Measurements from ENCODE around the gene RRBP1. TPM values are rescaled to one million over a fixed set of nuclear protein-coding genes. Genes with fewer than 3 reads are reported as not detected.
A peak's percentile ranks its signal among the peaks of the same experiment; 100 is the strongest.

RRBP1 gene
- total RNA-seq, 6 experiments from 2014 or later: 273 to 331 (median 317) TPM

- DNase-seq: no peak
- H3K4me3 Mint-ChIP-seq: peak overlapping the region; percentile 30; the same call in 1 of the 2 replicates
- no peak for TF ChIP-seq CTCF (IDR thresholded peaks at IDR 0.05)
- H3K27me3 Mint-ChIP-seq (ENCODE audit: insufficient read depth): peaks cover 50% of the 10 kb centered on the region
- H3K36me3 Mint-ChIP-seq (ENCODE audit: low read depth): peaks cover 8% of the 10 kb centered on the region
- H3K27ac Mint-ChIP-seq: no peak overlapping the region; the same call in 1 of the 2 replicates
- peaks cover 10% of the 10 kb centered on the region for H3K4me1 Mint-ChIP-seq (ENCODE audit: low read depth)
- peaks cover 4% of the 10 kb centered on the region; the same call in 1 of the 2 replicates for H3K9me3 Mint-ChIP-seq
These were observed 67.0 kb downstream of the RRBP1 start for GRCh38 chr20:17614812-17615644.

GRCh38 chr20:17614176-17614811 lies 67.7 kb downstream of the RRBP1 start:
- peak overlapping the region; percentile 74 for H3K27ac Mint-ChIP-seq
- peaks cover 10% of the 10 kb centered on the region; the same call in 1 of the 2 replicates for H3K9me3 Mint-ChIP-seq
- DNase-seq: no peak
- H3K4me1 Mint-ChIP-seq (ENCODE audit: low read depth): peaks cover 10% of the 10 kb centered on the region
- peaks cover 8% of the 10 kb centered on the region for H3K36me3 Mint-ChIP-seq (ENCODE audit: low read depth)
- no peak overlapping the region; the same call in 1 of the 2 replicates for H3K4me3 Mint-ChIP-seq
- H3K27me3 Mint-ChIP-seq (ENCODE audit: insufficient read depth): peaks cover 56% of the 10 kb centered on the region
- no peak for TF ChIP-seq CTCF (IDR thresholded peaks at IDR 0.05)

GRCh38 chr20:17613328-17614175 lies 68.5 kb downstream of the RRBP1 start:
- H3K4me1 Mint-ChIP-seq (ENCODE audit: low read depth): peaks cover 10% of the 10 kb centered on the region

GRCh38 chr20:17612992-17613327 lies 69.1 kb downstream of the RRBP1 start:
- Mint-ChIP-seq H3K36me3 (ENCODE audit: low read depth) (peaks cover 3% of the 10 kb centered on the region), H3K9me3 (peaks cover 10% of the 10 kb centered on the region; the same call in 1 of the 2 replicates), H3K27ac (peak overlapping the region; percentile 96), H3K4me3 (peak overlapping the region; percentile 60; the same call in 1 of the 2 replicates), H3K4me1 (ENCODE audit: low read depth) (peaks cover 10% of the 10 kb centered on the region), H3K27me3 (ENCODE audit: insufficient read depth) (peaks cover 62% of the 10 kb centered on the region)
- TF ChIP-seq CTCF (IDR thresholded peaks at IDR 0.05): no peak
- DNase-seq: no peak

More at GRCh38 chr20:17613328-17614175, 68.5 kb downstream of the RRBP1 start:
- peak overlapping the region; percentile 96 for H3K27ac Mint-ChIP-seq
- H3K27me3 Mint-ChIP-seq (ENCODE audit: insufficient read depth): peaks cover 61% of the 10 kb centered on the region
- peaks cover 6% of the 10 kb centered on the region for H3K36me3 Mint-ChIP-seq (ENCODE audit: low read depth)
- H3K9me3 Mint-ChIP-seq: peaks cover 10% of the 10 kb centered on the region; the same call in 1 of the 2 replicates
- no peak for TF ChIP-seq CTCF (IDR thresholded peaks at IDR 0.05)
- DNase-seq: no peak
- H3K4me3 Mint-ChIP-seq: no peak overlapping the region; the same call in 1 of the 2 replicates

Measured in HFFc6 (cell line).